GM19438 (cell line): ENCODE data around the gene IL20.

Experiments
- ATAC-seq: cut with Tn5 transposase; IDR thresholded peaks from one replicate; pipeline ENCODE4 v1.9.1; 2021; ENCODE audit warnings: low read depth; ENCODE audit not compliant: unreplicated experiment

Gene IL20

GRCh38 chr1:206873603-206874188 is 8.3 kb downstream of the IL20 start:
- no peak for ATAC-seq

GRCh38 chr1:206875752-206876377 is 10.4 kb downstream of the IL20 start:
- no peak for ATAC-seq

GRCh38 chr1:206878456-206878855 is 13.0 kb downstream of the IL20 start:
- ATAC-seq: no peak

- no peak for ATAC-seq
These were observed 14.9 kb downstream of the IL20 start for GRCh38 chr1:206880314-206880713.

GRCh38 chr1:206882555-206882954 is 17.1 kb downstream of the IL20 start:
- ATAC-seq: no peak

- ATAC-seq: no peak
These were observed 17.7 kb downstream of the IL20 start for GRCh38 chr1:206883160-206883559.

GRCh38 chr1:206883876-206884275 is 18.5 kb downstream of the IL20 start:
- ATAC-seq: no peak

GRCh38 chr1:206885341-206886060 is 20.1 kb downstream of the IL20 start:
- ATAC-seq: no peak

GRCh38 chr1:206886831-206887230 is 21.4 kb downstream of the IL20 start:
- no peak for ATAC-seq

- no peak for ATAC-seq
These were observed 22.3 kb downstream of the IL20 start for GRCh38 chr1:206887701-206888100.

GRCh38 chr1:206890125-206891060 is 25.0 kb downstream of the IL20 start:
- no peak for ATAC-seq

GRCh38 chr1:206891412-206891811 is 26.0 kb downstream of the IL20 start:
- ATAC-seq: no peak

GRCh38 chr1:206892351-206892984 is 27.0 kb downstream of the IL20 start:
- ATAC-seq: no peak

GRCh38 chr1:206893380-206893779 is 28.0 kb downstream of the IL20 start:
- ATAC-seq: no peak

- no peak for ATAC-seq
These were observed 29.9 kb downstream of the IL20 start for GRCh38 chr1:206895325-206895724.

- no peak for ATAC-seq
These were observed 30.4 kb downstream of the IL20 start for GRCh38 chr1:206895837-206896242.

GRCh38 chr1:206896261-206896660 is 30.8 kb downstream of the IL20 start:
- ATAC-seq: no peak

- ATAC-seq: no peak
These were observed 31.8 kb downstream of the IL20 start, which contains the start of gene IL24 for GRCh38 chr1:206897175-206897574. IL24 (plus strand) TSS chr1:206897443; CDS start chr1:206897833, 390 bp downstream.

GRCh38 chr1:206898089-206898914 is 32.9 kb downstream of the IL20 start:
- no peak for ATAC-seq
